GM15510 (cell line): ENCODE results near the gene DNAJC16.

ENCODE experiments used
- POLR2A ChIP-seq: IDR thresholded peaks from 3 replicates; pipeline ENCODE4 v1.6.1; 2011; ENCODE audit warnings: borderline replicate concordance; ENCODE audit not compliant: insufficient read length; ENCODE audit errors: extremely low read depth

DNAJC16 gene

GRCh38 chr1:15525050-15526020, 1.3 kb upstream of the DNAJC16 start:
- TF ChIP-seq POLR2A: peak; percentile 47

GRCh38 chr1:15526021-15526489, 593 bp upstream of the DNAJC16 start:
- no peak for TF ChIP-seq POLR2A

DNA sequence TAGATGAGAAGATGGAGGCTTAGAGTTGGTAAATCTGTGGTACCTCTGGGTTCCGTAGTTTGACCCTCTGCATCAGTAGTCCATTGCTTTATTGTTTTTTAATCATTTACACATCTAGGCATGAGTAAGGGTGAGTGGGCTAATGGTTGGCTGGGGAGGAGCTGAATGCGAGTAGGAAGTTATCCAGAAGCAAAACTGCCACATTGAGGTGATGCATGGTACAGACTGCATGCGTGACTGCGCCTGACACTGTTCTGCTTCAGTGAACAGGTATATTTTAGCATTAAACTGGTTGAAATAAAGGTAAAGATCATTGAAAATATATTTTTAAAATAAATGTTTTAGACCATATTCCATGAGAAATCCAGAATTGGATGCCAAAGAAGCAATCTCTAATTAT, 4.4 kb downstream of the DNAJC16 start:
- TF ChIP-seq POLR2A: no peak

DNA sequence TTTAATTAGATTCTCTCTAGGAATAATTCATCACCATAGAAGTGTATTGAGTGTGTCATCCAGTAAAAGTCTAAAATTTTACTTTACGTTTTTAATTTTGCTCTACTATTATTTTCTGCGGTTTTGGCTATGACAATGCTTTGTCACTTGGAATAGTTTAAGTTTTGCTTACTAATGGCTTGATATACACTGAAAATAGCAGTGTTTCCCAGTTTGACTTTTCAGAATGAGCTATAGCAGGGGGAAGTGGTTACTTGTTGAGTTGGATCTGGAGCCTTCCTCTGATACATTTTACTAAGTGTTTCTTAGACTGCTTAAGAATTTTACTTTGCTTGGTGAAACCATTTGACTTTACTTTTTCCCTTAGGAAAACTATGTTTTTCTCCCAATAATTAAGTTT, 5.0 kb downstream of the DNAJC16 start:
- TF ChIP-seq POLR2A: no peak

DNA sequence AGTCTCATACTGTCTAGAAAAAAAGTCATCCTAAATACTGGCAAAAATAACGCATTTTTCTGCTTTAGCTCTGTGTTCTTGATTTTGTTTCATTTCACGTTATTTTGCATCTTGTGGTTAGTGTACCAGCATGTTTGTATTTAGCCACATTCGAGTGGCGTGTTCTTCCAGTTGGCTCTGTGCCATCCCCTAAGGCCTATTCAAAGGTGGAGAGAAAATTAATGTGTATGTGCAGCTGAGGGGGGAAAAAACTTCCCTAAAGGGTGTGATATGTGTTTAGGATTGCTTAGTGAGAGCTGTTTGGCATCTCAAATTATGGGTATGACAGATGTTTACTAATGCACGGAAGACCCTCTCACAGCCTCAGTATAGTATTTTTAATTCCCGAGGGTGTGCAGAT, 12.1 kb downstream of the DNAJC16 start:
- no peak for TF ChIP-seq POLR2A

- no peak for TF ChIP-seq POLR2A
Measured at GRCh38 chr1:15540186-15540585, 13.5 kb downstream of the DNAJC16 start.

DNA sequence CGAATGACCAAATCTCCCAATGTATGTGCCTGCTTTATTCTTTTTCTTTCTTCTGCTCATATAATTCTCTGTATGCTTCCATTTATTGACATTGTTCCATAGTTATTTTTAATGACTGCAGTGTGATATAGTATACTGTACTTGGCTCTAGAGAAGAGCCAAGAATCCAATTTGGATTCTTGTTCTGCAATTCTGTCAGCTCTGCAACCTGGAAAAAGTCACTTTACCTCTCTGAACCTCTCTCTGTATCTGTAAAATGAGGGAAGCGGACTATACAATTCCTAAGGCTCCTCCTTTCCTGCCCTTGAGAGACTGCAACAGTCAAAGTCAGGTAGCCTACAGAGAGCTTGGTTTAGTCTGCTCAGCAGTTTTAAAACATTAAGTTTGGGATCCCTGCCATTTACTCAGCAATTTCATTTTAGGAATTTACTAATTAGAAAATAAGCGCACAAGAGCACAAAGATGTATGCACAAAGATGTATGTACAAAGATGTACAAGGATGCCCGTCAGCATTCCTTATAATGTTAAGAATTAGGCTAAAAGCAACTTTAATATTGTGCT, 14.7 kb downstream of the DNAJC16 start:
- no peak for TF ChIP-seq POLR2A

DNA sequence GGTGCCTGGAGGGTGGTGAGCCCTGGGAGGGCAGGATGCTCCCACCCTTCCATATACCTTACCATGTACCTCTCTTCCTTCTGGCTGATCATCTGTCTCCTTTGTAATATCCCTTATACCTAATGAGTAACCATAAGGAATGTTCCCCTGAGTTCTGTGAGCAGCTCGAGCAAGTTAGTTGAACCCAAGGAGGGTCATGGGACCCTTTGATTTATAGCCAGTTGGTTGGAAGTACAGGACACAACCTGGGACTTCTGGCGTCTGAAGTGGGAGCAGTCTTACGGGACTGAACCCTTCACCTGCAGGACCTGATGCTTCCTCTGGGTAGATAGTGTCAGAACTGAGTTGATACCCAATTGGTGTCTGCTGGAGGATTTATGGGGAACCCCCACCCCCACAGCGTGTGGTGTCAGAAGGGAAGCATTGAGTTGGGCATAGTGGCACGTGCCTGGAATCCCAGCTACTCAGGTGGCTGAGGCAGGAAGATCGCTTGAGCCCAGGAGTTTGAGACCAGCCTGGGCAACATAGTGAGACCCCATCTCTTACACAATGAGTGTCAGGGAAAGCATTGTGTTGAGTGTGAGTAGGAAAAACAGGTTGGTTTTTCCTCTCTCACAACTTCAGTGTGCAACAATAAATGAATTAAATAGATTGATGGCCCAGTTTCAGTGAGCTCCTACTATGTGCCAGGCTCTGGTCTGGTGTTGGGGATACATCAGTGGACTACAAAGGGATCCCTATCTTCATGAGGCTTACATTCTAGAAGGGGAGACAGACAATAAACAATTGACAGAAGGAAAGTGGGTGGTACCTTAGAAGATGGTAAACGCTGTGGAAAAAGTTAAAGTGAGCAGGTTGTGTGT, 16.0 kb downstream of the DNAJC16 start:
- TF ChIP-seq POLR2A: no peak

DNA sequence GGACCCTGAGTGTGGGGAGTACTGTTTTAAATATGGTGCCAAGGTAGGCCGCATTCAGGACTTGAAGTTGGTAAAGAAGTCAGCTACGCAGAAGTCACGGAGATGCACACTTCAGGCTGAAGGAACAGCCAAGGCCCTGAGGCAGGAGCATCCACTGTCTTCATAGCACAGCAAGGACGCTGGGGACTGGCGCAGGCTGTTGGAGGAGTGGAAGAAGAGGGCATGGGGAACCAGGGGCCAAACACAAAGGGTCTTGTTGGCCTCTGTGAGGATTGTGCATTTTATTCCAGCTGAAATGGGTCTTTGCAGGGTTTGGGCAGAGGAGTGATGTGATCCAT, 16.6 kb downstream of the DNAJC16 start:
- no peak for TF ChIP-seq POLR2A

- no peak for TF ChIP-seq POLR2A
Measured at GRCh38 chr1:15543589-15544568, 17.2 kb downstream of the DNAJC16 start.

- no peak for TF ChIP-seq POLR2A
Measured at GRCh38 chr1:15546641-15547040, 20.0 kb downstream of the DNAJC16 start.

DNA sequence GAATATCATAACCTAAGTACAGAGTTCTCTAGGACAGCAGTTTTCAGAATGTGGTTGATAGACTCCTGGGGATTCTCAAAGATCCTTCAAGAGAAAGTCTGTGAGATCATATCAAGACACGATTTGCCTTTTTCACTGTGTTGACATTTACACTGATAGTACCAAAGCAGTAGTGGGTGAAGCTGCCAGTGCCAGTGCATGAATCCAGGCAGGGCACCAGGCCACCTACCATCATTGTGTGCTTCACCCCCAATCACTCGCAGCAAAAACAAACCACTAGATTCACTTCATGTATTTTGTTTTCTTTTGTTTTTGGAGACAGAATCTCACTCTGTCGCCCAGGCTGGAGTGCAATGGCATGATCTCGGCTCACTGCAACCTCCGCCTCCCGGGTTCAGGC, 23.9 kb downstream of the DNAJC16 start:
- TF ChIP-seq POLR2A: no peak

GRCh38 chr1:15557008-15557407, 30.4 kb downstream of the DNAJC16 start:
- no peak for TF ChIP-seq POLR2A

- no peak for TF ChIP-seq POLR2A
Measured at GRCh38 chr1:15557594-15557993, 30.9 kb downstream of the DNAJC16 start.

GRCh38 chr1:15558516-15558915, 31.9 kb downstream of the DNAJC16 start:
- no peak for TF ChIP-seq POLR2A
